Measurements from ENCODE around the gene MCUR1. TPM values are rescaled to one million over a fixed set of nuclear protein-coding genes. Genes with fewer than 3 reads are reported as not detected.

The MCUR1 gene, protein sequence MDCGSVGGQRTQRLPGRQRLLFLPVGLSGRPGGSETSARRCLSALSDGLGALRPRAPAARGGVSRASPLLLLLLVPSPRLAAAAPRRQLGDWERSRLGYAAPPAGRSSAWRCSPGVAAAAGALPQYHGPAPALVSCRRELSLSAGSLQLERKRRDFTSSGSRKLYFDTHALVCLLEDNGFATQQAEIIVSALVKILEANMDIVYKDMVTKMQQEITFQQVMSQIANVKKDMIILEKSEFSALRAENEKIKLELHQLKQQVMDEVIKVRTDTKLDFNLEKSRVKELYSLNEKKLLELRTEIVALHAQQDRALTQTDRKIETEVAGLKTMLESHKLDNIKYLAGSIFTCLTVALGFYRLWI
- total RNA-seq (2014; rRNA removed; shearing (Covaris generic)), result 16.8 and 17.0 TPM in 2 replicates

DNA sequence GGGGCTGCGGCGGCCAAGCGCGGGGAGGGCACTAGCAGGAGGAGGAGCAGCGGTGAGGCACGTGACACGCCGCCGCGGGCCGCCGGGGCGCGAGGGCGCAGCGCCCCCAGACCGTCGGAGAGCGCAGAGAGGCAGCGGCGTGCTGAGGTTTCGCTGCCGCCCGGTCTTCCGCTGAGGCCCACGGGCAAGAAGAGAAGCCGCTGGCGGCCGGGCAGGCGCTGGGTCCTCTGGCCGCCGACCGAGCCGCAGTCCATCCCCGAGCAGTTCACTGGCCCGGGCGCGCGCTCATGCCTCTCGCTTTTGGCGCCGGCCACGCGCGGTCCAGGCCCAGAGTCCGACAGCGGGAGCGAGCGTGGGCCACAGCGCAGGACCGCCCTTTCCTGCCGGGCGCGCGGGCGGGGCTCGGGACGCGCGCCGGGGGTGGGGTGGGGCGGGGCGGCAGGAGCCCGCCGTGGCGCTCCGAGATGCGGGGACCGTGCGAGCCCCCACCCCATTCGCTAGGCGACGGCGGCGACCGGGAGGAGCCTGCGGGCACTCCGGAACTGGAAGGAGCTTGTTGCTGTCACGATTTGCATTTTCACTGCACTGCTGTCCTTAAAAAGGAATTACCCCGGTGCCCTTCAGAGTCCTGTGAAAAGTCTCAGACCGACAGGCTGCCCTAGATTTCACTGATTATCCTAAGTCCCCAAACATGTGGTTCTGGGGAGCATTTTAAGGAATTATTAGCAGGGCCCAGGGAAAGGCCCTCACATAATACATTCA, at the start of gene MCUR1:
MCUR1 (minus strand) TSS at position 382 of the 762 bp plus-strand sequence; CDS start at position 254, 128 bp downstream.

Other genes starting within 250 kb of the MCUR1 start
- gene SIRT5, start 240.0 kb downstream of the MCUR1 start, total RNA-seq (2014; rRNA removed; shearing (Covaris generic)), result 6.1 and 6.3 TPM in 2 replicates
- gene NOL7, start 199.2 kb downstream of the MCUR1 start, total RNA-seq (2014; rRNA removed; shearing (Covaris generic)), result 93.1 and 96.1 TPM in 2 replicates
- gene RANBP9, start 102.7 kb downstream of the MCUR1 start, total RNA-seq (2014; rRNA removed; shearing (Covaris generic)), result 14.3 and 17.8 TPM in 2 replicates
- gene RNF182, start 110.4 kb upstream of the MCUR1 start, total RNA-seq (2014; rRNA removed; shearing (Covaris generic)), result 4.3 and 5.2 TPM in 2 replicates